Measurements from ENCODE around the gene SPATA17. TPM values are rescaled to one million over a fixed set of nuclear protein-coding genes. Genes with fewer than 3 reads are reported as not detected.

Gene SPATA17
- total and polyA plus RNA-seq, 7 donors, result 0.34 to 0.56 (median 0.52) TPM; not detected in 2

- no peaks in the 10 kb centered on the region for H3K27me3 ChIP-seq (ENCODE audit: insufficient read depth in 3 of 3, low read length in 2 of 3)
- ATAC-seq (no peak), DNase-seq (no peak)
- no peaks in the 10 kb centered on the region for H3K9me3 ChIP-seq
- H3K36me3 ChIP-seq (ENCODE audit: insufficient read depth in 1 of 2, low read depth in 1 of 2), result no peaks in the 10 kb centered on the region
- H3K27ac ChIP-seq, result no peak overlapping the region
- no peak overlapping the region for H3K4me3 ChIP-seq
- 94 to 100% (median 96%) methylated on average over 1 of the region's 1 CpG for WGBS, 3 donors
- no peaks in the 10 kb centered on the region for H3K4me1 ChIP-seq
- intact Hi-C loops (cut with DNase I), result loop anchor here in 1 of 2 donors (5.0 kb wide), 1 partner anchor 1651 kb away; no protein-coding TSS in a partner anchor
- TF ChIP-seq CTCF (IDR thresholded peaks at IDR 0.05), result no peak
Measured at GRCh38 chr1:217717959-217718358, 86.8 kb downstream of the SPATA17 start.

GRCh38 chr1:217718873-217719272, 87.7 kb downstream of the SPATA17 start:
- Histone ChIP-seq H3K36me3 (ENCODE audit: insufficient read depth in 1 of 2, low read depth in 1 of 2) (no peaks in the 10 kb centered on the region), H3K4me3 (no peak overlapping the region), H3K27me3 (ENCODE audit: insufficient read depth in 3 of 3, low read length in 2 of 3) (no peaks in the 10 kb centered on the region), H3K9me3 (no peaks in the 10 kb centered on the region), H3K4me1 (no peaks in the 10 kb centered on the region), H3K27ac (no peak overlapping the region)
- intact Hi-C loops (cut with DNase I), result loop anchor here in 1 of 2 donors (5.0 kb wide), 1 partner anchor 1652 kb away; no protein-coding TSS in a partner anchor
- no peak for TF ChIP-seq CTCF (IDR thresholded peaks at IDR 0.05)
- DNase-seq (no peak), ATAC-seq (no peak)
- 73 to 80% (median 77%) methylated on average over 2 of the region's 2 CpGs for WGBS, 3 donors

- Histone ChIP-seq H3K4me3 (no peak overlapping the region), H3K27ac (no peak overlapping the region), H3K4me1 (no peaks in the 10 kb centered on the region), H3K27me3 (ENCODE audit: insufficient read depth in 3 of 3, low read length in 2 of 3) (no peaks in the 10 kb centered on the region), H3K36me3 (ENCODE audit: insufficient read depth in 1 of 2, low read depth in 1 of 2) (no peaks in the 10 kb centered on the region), H3K9me3 (no peaks in the 10 kb centered on the region)
- DNase-seq (no peak), ATAC-seq (no peak)
- intact Hi-C loops (cut with DNase I), result no loop called here
- 24 to 52% (median 44%) methylated on average over 1 of the region's 1 CpG for WGBS, 3 donors
- no peak for TF ChIP-seq CTCF (IDR thresholded peaks at IDR 0.05)
Measured at GRCh38 chr1:217721692-217722091, 90.5 kb downstream of the SPATA17 start.

GRCh38 chr1:217734973-217735372, 103.8 kb downstream of the SPATA17 start:
- Histone ChIP-seq H3K27me3 (ENCODE audit: insufficient read depth in 3 of 3, low read length in 2 of 3) (no peaks in the 10 kb centered on the region), H3K9me3 (no peaks in the 10 kb centered on the region), H3K36me3 (ENCODE audit: insufficient read depth in 1 of 2, low read depth in 1 of 2) (no peaks in the 10 kb centered on the region), H3K27ac (no peak overlapping the region), H3K4me3 (no peak overlapping the region), H3K4me1 (no peaks in the 10 kb centered on the region)
- 47 to 65% (median 48%) methylated on average over 3 of the region's 3 CpGs for WGBS, 3 donors
- intact Hi-C loops (cut with DNase I), result no loop called here
- no peak for ATAC-seq
- DNase-seq, result no peak
- no peak for TF ChIP-seq CTCF (IDR thresholded peaks at IDR 0.05)

- Histone ChIP-seq H3K27ac (no peak overlapping the region), H3K4me1 (no peaks in the 10 kb centered on the region), H3K27me3 (ENCODE audit: insufficient read depth in 3 of 3, low read length in 2 of 3) (no peaks in the 10 kb centered on the region), H3K4me3 (no peak overlapping the region), H3K9me3 (no peaks in the 10 kb centered on the region), H3K36me3 (ENCODE audit: insufficient read depth in 1 of 2, low read depth in 1 of 2) (no peaks in the 10 kb centered on the region)
- intact Hi-C loops (cut with DNase I), result no loop called here
- TF ChIP-seq CTCF (IDR thresholded peaks at IDR 0.05), result peak; percentile 45
- WGBS, 3 donors, result 85 to 91% (median 87%) methylated on average over 2 of the region's 2 CpGs
- ATAC-seq (no peak), DNase-seq (no peak)
Measured at GRCh38 chr1:217747156-217747769, 116.1 kb downstream of the SPATA17 start.

Data from psoas muscle (tissue), 8 donors.